MCF 10A (cell line): Measurements from ENCODE around the gene CRIP1. TPM values are rescaled to one million over a fixed set of nuclear protein-coding genes. Genes with fewer than 3 reads are reported as not detected.

Source experiments
- BruUV-seq: library from RNA; stranded (reverse); fragments of 400-500 nt; replicated peaks from 2 replicates; lab custom pipeline; 2021; lab: Mats Ljungman, UMichigan
- CTCF ChIA-PET: fragments of 300-600 bp; sonication (Branson Sonifier 250); formaldehyde crosslinking; extraction: SDS; loops from one replicate; lab custom pipeline; 2021; ENCODE audit warnings: antibody characterized with exemption, inconsistent platforms; lab: Yijun Ruan, JAX
- POLR2A ChIA-PET: fragments of 300-600, 350-650 bp; sonication (Branson Sonifier 250); formaldehyde crosslinking; extraction: SDS; loops from one replicate; lab custom pipeline; 2020; ENCODE audit warnings: antibody characterized with exemption, inconsistent platforms; lab: Yijun Ruan, JAX
- DNase-seq: peaks from one replicate; pipeline ENCODE4 v3.0.0-alpha.2; 2018; ENCODE audit not compliant: unreplicated experiment
- H3K27ac Mint-ChIP-seq: one replicate; pipeline ENCODE4 v1.8.0; 2022; ENCODE audit warnings: mild to moderate bottlenecking, low read depth, mixed read lengths; ENCODE audit not compliant: unreplicated experiment
- H3K27me3 Mint-ChIP-seq: one replicate; pipeline ENCODE4 v1.8.0; 2022; ENCODE audit warnings: mixed read lengths; ENCODE audit not compliant: insufficient read depth, unreplicated experiment
- H3K36me3 Mint-ChIP-seq: one replicate; pipeline ENCODE4 v1.8.0; 2022; ENCODE audit warnings: mild to moderate bottlenecking, moderate library complexity, mixed read lengths; ENCODE audit not compliant: insufficient read depth, unreplicated experiment
- H3K4me1 Mint-ChIP-seq: one replicate; pipeline ENCODE4 v1.8.0; 2022; ENCODE audit warnings: mixed read lengths; ENCODE audit not compliant: insufficient read depth, unreplicated experiment
- H3K4me3 Mint-ChIP-seq: one replicate; pipeline ENCODE4 v1.8.0; 2022; ENCODE audit warnings: mild to moderate bottlenecking, moderate library complexity, mixed read lengths; ENCODE audit not compliant: unreplicated experiment
- H3K9me3 Mint-ChIP-seq: one replicate; pipeline ENCODE4 v1.8.0; 2022; ENCODE audit warnings: mixed read lengths; ENCODE audit not compliant: unreplicated experiment
- intact Hi-C: fragments of 100-400 bp; cut with micrococcal nuclease; formaldehyde crosslinking; loops from 2 replicates; pipeline ENCODE4 v1.14.1; 2022
- total RNA-seq: library from RNA; stranded (reverse); gene quantifications from 2 replicates; pipeline ENCODE4 v1.2.3, GENCODE V29; 2022
- TF ChIP-seq, protein P1 (sequence below): fragments of 200-600 bp; IDR thresholded peaks from one replicate; pipeline ENCODE4 v1.8.0; 2022; ENCODE audit warnings: antibody characterized with exemption, mild to moderate bottlenecking; ENCODE audit not compliant: unreplicated experiment

The CRIP1 gene
- total RNA-seq, 1 experiment from 2014 or later, result not detected

DNA sequence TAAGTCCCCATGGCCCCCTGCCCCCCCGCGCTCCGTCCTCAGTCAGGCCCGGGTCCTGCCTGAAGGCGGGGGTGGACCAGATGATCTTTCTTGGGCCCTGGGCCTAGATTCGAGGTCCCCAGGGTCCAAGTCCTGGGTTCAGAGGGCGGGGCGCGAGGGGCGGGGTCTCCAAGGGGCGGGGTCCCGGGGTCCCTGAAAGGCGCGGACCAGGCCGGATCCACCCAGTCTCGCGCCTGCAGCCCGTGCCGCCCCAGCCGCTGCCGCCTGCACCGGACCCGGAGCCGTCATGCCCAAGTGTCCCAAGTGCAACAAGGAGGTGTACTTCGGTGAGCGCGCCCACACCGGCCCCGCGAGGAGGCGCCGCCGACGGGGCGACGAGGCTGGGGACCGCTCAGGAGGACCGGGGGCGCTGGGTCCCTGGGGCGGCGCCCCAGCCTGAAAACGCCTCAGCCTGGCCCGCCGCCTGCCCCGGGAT lies 325 bp downstream of the CRIP1 start:
- TF ChIP-seq, protein P1, sequence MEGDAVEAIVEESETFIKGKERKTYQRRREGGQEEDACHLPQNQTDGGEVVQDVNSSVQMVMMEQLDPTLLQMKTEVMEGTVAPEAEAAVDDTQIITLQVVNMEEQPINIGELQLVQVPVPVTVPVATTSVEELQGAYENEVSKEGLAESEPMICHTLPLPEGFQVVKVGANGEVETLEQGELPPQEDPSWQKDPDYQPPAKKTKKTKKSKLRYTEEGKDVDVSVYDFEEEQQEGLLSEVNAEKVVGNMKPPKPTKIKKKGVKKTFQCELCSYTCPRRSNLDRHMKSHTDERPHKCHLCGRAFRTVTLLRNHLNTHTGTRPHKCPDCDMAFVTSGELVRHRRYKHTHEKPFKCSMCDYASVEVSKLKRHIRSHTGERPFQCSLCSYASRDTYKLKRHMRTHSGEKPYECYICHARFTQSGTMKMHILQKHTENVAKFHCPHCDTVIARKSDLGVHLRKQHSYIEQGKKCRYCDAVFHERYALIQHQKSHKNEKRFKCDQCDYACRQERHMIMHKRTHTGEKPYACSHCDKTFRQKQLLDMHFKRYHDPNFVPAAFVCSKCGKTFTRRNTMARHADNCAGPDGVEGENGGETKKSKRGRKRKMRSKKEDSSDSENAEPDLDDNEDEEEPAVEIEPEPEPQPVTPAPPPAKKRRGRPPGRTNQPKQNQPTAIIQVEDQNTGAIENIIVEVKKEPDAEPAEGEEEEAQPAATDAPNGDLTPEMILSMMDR, result no peak
- Mint-ChIP-seq H3K27ac (no peak overlapping the region), H3K36me3 (peaks cover 12% of the 10 kb centered on the region), H3K27me3 (no peaks in the 10 kb centered on the region), H3K4me1 (peaks cover 18% of the 10 kb centered on the region), H3K4me3 (no peak overlapping the region), H3K9me3 (no peaks in the 10 kb centered on the region)
- DNase-seq, result no peak
- POLR2A ChIA-PET, result no interaction called here
- intact Hi-C loops, result no loop called here
- no TSS peak for BruUV-seq
- CTCF ChIA-PET, result no interaction called here

DNA sequence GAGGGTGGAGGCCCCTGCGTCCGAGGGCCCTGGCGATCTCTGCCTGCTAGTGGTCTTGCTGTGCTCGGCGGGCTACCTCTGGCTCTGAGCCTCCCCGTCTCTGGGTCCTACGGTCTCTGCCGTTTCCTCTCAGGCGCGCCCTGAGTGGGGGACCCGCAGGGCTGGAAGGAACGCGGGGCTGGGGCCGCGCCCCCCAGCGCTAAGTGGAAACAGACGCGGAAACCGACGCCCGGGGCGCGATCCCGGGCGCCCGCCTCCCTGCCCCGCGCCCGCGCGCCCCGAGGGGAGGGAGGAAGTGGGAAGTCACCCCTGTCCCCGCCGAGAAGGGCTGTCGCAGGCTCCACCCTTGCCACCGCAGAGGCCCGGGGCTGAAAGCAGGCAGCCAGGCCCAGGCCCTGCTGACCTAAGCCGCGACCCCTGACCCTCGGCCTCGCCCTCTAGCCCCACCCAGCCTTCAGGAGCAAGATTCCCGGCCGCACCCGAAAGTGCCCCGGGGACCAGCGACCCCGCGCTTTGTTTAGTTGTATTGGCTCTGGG lies 831 bp downstream of the CRIP1 start:
- BruUV-seq, result no TSS peak
- H3K4me3 Mint-ChIP-seq, result no peak overlapping the region
- no peak overlapping the region for H3K27ac Mint-ChIP-seq
- TF ChIP-seq, protein P1, result no peak
- POLR2A ChIA-PET, result no interaction called here
- no peaks in the 10 kb centered on the region for H3K9me3 Mint-ChIP-seq
- peaks cover 7% of the 10 kb centered on the region for H3K36me3 Mint-ChIP-seq
- no peak for DNase-seq
- peaks cover 13% of the 10 kb centered on the region for H3K4me1 Mint-ChIP-seq
- CTCF ChIA-PET, result no interaction called here
- no peaks in the 10 kb centered on the region for H3K27me3 Mint-ChIP-seq
- intact Hi-C loops, result no loop called here

DNA sequence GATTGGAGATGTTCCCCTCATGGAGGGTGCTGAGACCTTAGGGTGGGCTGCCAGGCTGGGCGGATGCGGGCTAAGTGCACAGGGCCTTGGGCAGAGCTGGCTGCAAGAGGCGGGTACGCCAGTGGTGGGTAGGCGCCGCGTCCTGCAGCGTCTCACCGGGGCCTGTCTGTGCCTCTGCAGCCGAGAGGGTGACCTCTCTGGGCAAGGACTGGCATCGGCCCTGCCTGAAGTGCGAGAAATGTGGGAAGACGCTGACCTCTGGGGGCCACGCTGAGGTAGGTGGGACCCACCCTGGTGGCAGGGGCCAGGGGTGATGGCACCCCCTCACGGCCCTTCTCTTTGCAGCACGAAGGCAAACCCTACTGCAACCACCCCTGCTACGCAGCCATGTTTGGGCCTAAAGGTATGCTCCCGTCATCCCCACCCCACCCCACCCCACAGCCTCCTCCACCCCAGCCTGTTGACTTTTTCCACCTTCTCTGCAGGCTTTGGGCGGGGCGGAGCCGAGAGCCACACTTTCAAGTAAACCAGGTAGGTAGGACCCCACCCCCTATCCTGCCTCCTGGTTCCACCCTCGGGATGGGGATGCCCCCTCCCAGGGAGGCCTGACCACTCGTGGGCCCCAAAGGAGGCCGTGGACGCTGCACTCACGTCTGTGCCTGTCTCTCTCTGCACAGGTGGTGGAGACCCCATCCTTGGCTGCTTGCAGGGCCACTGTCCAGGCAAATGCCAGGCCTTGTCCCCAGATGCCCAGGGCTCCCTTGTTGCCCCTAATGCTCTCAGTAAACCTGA lies 1.5 kb downstream of the CRIP1 start:
- intact Hi-C loops, result no loop called here
- no peak overlapping the region for H3K4me3 Mint-ChIP-seq
- POLR2A ChIA-PET, result no interaction called here
- no peak for DNase-seq
- no peaks in the 10 kb centered on the region for H3K27me3 Mint-ChIP-seq
- H3K27ac Mint-ChIP-seq, result no peak overlapping the region
- H3K36me3 Mint-ChIP-seq, result peaks cover 7% of the 10 kb centered on the region
- H3K4me1 Mint-ChIP-seq, result peaks cover 11% of the 10 kb centered on the region
- CTCF ChIA-PET, result interaction anchor here (0.6 to 2.5 kb wide), 4 partner anchors 7 to 298 kb away, joined by 4 to 45 read pairs (median 24); no protein-coding TSS in a partner anchor
- H3K9me3 Mint-ChIP-seq, result no peaks in the 10 kb centered on the region
- no TSS peak for BruUV-seq
- TF ChIP-seq, protein P1, result no peak

DNA sequence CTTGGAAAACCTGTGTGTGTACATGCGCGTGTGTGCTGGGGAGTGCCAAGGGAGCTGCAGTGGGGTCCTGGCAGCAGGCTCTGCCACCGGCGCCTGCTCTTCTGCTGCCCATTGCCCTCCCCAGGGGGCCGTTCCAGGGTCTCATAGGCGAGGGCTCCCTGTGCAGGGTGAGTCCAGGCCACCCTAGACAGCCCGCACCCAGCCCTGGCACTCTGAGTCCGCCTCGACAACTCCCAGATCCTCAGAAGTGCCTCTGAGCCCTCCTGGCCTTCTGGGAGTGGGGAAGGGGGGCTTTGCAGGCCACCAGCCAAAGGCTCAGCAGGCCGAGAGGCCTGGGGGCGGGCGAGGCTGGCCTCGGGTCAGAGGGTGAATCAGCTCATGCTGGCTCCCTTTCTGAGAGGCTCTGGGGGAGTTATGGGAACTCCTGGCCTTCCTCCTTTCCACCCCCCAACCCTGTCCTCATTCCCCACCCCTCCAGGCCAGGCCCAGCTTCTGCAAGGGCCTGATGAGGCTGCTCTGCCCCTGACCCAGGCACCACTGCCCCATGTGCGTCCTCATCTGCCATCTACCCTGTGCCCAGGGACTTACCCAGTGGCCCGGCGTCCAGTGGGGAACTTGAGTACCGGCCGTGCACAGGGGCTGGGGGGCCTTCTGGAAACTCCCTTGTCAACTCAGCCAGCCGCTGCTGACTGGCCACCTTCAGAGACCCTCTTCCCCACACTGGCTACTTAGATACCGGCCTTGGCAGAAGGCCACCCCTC lies 2.3 kb downstream of the CRIP1 start:
- CTCF ChIA-PET, result interaction anchor here (0.5 to 2.5 kb wide), 21 partner anchors 8 to 1735 kb away, joined by 3 to 45 read pairs (median 4); no protein-coding TSS in a partner anchor
- intact Hi-C loops, result no loop called here
- no peak overlapping the region for H3K27ac Mint-ChIP-seq
- H3K4me1 Mint-ChIP-seq, result peaks cover 11% of the 10 kb centered on the region
- BruUV-seq, result no TSS peak
- H3K27me3 Mint-ChIP-seq, result no peaks in the 10 kb centered on the region
- peaks cover 7% of the 10 kb centered on the region for H3K36me3 Mint-ChIP-seq
- TF ChIP-seq, protein P1, result no peak
- DNase-seq, result no peak
- peak overlapping the region; percentile 78 for H3K4me3 Mint-ChIP-seq
- POLR2A ChIA-PET, result interaction anchor here (0.6 to 1.8 kb wide), 9 partner anchors 8 to 397 kb away, joined by 3 to 30 read pairs (median 4); partner anchors contain the start of gene TEX22
- H3K9me3 Mint-ChIP-seq, result no peaks in the 10 kb centered on the region
